COLO668 (cell line): Measurements from ENCODE around the gene NKAIN2.
"Not testable (repeated sequence)": the region's sequence is repeated elsewhere in the genome, so short reads cannot be mapped to it uniquely, and the experiment has no call there.

Experiments
- DNase-seq: peaks from one replicate; lab custom pipeline; 2025; ENCODE audit not compliant: unreplicated experiment; lab: John Stamatoyannopoulos, UW

Gene NKAIN2

GRCh38 chr6:124294574-124295200, 491.0 kb downstream of the NKAIN2 start:
- DNase-seq: no peak

GRCh38 chr6:124297507-124297906, 493.8 kb downstream of the NKAIN2 start:
- DNase-seq: no peak

GRCh38 chr6:124298730-124299129, 495.1 kb downstream of the NKAIN2 start:
- no peak for DNase-seq

GRCh38 chr6:124300907-124301306, 497.2 kb downstream of the NKAIN2 start:
- not testable (repeated sequence) for DNase-seq

- no peak for DNase-seq
Observed at GRCh38 chr6:124303971-124304370, 500.3 kb downstream of the NKAIN2 start.

- DNase-seq: no peak
Observed at GRCh38 chr6:124310139-124310538, 506.5 kb downstream of the NKAIN2 start.

GRCh38 chr6:124319410-124319809, 515.7 kb downstream of the NKAIN2 start:
- DNase-seq: no peak

GRCh38 chr6:124324237-124324636, 520.6 kb downstream of the NKAIN2 start:
- DNase-seq: no peak

- DNase-seq: no peak
Observed at GRCh38 chr6:124330197-124330596, 526.5 kb downstream of the NKAIN2 start.

GRCh38 chr6:124334359-124334758, 530.7 kb downstream of the NKAIN2 start:
- DNase-seq: no peak

GRCh38 chr6:124339610-124340334, 536.1 kb downstream of the NKAIN2 start:
- DNase-seq: no peak

GRCh38 chr6:124348339-124348738, 544.7 kb downstream of the NKAIN2 start:
- DNase-seq: not testable (repeated sequence)

GRCh38 chr6:124355146-124355545, 551.5 kb downstream of the NKAIN2 start:
- DNase-seq: no peak

GRCh38 chr6:124356276-124356810, 552.7 kb downstream of the NKAIN2 start:
- no peak for DNase-seq

- no peak for DNase-seq
Observed at GRCh38 chr6:124356811-124357210, 553.1 kb downstream of the NKAIN2 start.

- no peak for DNase-seq
Observed at GRCh38 chr6:124368131-124368530, 564.5 kb downstream of the NKAIN2 start.

- no peak for DNase-seq
Observed at GRCh38 chr6:124371974-124372475, 568.4 kb downstream of the NKAIN2 start.

- no peak for DNase-seq
Observed at GRCh38 chr6:124373386-124373785, 569.7 kb downstream of the NKAIN2 start.

- DNase-seq: no peak
Observed at GRCh38 chr6:124389127-124389526, 585.5 kb downstream of the NKAIN2 start.

GRCh38 chr6:124393536-124393935, 589.9 kb downstream of the NKAIN2 start:
- no peak for DNase-seq

- no peak for DNase-seq
Observed at GRCh38 chr6:124396361-124396760, 592.7 kb downstream of the NKAIN2 start.
